ENCODE measurements around the gene EVC2. TPM values are rescaled to one million over a fixed set of nuclear protein-coding genes. Genes with fewer than 3 reads are reported as not detected.

The EVC2 gene
- total RNA-seq, 1 donor from 2014 or later, result 5.5 TPM

DNA sequence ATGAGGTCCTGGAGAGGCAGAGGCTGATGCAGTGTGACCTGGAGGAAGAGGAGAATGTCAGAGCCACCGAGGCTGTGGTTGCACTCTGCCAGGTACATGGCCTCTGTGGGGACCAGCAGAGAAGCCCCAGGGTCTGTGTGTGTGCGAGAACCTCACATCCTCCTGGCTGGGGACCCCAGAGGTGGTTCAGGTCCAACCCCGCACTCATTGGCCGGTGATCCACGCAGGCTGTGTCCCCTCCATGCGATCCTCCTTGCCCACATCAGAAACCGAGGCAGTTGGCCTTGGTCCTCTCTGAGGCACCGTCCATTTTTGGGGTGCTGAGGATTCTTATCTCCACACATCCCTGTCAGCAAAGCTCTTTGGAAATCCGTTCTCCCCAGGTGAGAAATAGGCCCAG lies 47.9 kb upstream of the EVC2 start:
- H3K27ac Mint-ChIP-seq (ENCODE audit: unreplicated experiment), result peak overlapping the region; percentile 22
- H3K9me3 Mint-ChIP-seq (ENCODE audit: low read depth), result no peaks in the 10 kb centered on the region
- TF ChIP-seq, protein P1, sequence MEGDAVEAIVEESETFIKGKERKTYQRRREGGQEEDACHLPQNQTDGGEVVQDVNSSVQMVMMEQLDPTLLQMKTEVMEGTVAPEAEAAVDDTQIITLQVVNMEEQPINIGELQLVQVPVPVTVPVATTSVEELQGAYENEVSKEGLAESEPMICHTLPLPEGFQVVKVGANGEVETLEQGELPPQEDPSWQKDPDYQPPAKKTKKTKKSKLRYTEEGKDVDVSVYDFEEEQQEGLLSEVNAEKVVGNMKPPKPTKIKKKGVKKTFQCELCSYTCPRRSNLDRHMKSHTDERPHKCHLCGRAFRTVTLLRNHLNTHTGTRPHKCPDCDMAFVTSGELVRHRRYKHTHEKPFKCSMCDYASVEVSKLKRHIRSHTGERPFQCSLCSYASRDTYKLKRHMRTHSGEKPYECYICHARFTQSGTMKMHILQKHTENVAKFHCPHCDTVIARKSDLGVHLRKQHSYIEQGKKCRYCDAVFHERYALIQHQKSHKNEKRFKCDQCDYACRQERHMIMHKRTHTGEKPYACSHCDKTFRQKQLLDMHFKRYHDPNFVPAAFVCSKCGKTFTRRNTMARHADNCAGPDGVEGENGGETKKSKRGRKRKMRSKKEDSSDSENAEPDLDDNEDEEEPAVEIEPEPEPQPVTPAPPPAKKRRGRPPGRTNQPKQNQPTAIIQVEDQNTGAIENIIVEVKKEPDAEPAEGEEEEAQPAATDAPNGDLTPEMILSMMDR (IDR thresholded peaks at IDR 0.05), result no peak
- peaks cover 47% of the 10 kb centered on the region for H3K4me1 Mint-ChIP-seq (ENCODE audit: low read depth)
- no peaks in the 10 kb centered on the region for H3K27me3 Mint-ChIP-seq (ENCODE audit: low read depth)
- H3K36me3 Mint-ChIP-seq (ENCODE audit: low read depth), result peaks cover 38% of the 10 kb centered on the region
- DNase-seq (ENCODE audit: low spot score), result no peak
- no peak overlapping the region for H3K4me3 Mint-ChIP-seq (ENCODE audit: unreplicated experiment)

- TF ChIP-seq, protein P1 (IDR thresholded peaks at IDR 0.05), result no peak
- Mint-ChIP-seq H3K27ac (ENCODE audit: unreplicated experiment) (peak overlapping the region; percentile 12), H3K9me3 (ENCODE audit: low read depth) (no peaks in the 10 kb centered on the region), H3K36me3 (ENCODE audit: low read depth) (peaks cover 38% of the 10 kb centered on the region), H3K4me3 (ENCODE audit: unreplicated experiment) (no peak overlapping the region), H3K27me3 (ENCODE audit: low read depth) (no peaks in the 10 kb centered on the region), H3K4me1 (ENCODE audit: low read depth) (peaks cover 53% of the 10 kb centered on the region)
- DNase-seq (ENCODE audit: low spot score), result no peak
Measured at GRCh38 chr4:5755679-5756078, 47.3 kb upstream of the EVC2 start.

DNA sequence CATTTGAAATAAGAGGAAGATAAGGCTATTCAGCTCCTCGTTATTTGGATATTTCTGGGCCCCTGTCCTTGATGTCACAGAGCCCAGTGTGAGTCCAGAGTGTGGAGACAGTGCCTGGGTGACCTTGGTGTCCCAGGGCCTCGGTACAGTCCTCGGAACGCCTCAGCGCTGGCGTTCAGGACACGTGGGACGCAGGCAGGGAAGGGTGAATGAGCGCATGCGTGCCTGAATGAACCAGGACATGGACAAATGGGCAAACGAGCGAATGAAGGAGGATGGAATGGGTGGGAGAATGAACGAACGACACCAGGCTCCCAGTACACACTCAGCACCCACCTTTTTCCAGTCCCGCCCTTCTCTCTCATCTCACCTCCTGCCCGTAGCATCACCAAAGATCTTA lies 46.8 kb upstream of the EVC2 start:
- H3K27me3 Mint-ChIP-seq (ENCODE audit: low read depth), result no peaks in the 10 kb centered on the region
- H3K27ac Mint-ChIP-seq (ENCODE audit: unreplicated experiment), result no peak overlapping the region
- TF ChIP-seq, protein P1 (IDR thresholded peaks at IDR 0.05), result no peak
- H3K4me1 Mint-ChIP-seq (ENCODE audit: low read depth), result peaks cover 56% of the 10 kb centered on the region
- H3K36me3 Mint-ChIP-seq (ENCODE audit: low read depth), result peaks cover 37% of the 10 kb centered on the region
- no peak overlapping the region for H3K4me3 Mint-ChIP-seq (ENCODE audit: unreplicated experiment)
- no peak for DNase-seq (ENCODE audit: low spot score)
- no peaks in the 10 kb centered on the region for H3K9me3 Mint-ChIP-seq (ENCODE audit: low read depth)

GRCh38 chr4:5754529-5754881 lies 46.1 kb upstream of the EVC2 start:
- Mint-ChIP-seq H3K4me1 (ENCODE audit: low read depth) (peaks cover 56% of the 10 kb centered on the region), H3K9me3 (ENCODE audit: low read depth) (no peaks in the 10 kb centered on the region), H3K27ac (ENCODE audit: unreplicated experiment) (no peak overlapping the region), H3K27me3 (ENCODE audit: low read depth) (no peaks in the 10 kb centered on the region), H3K36me3 (ENCODE audit: low read depth) (peaks cover 41% of the 10 kb centered on the region), H3K4me3 (ENCODE audit: unreplicated experiment) (no peak overlapping the region)
- TF ChIP-seq, protein P1 (IDR thresholded peaks at IDR 0.05), result no peak
- DNase-seq (ENCODE audit: low spot score), result no peak

DNA sequence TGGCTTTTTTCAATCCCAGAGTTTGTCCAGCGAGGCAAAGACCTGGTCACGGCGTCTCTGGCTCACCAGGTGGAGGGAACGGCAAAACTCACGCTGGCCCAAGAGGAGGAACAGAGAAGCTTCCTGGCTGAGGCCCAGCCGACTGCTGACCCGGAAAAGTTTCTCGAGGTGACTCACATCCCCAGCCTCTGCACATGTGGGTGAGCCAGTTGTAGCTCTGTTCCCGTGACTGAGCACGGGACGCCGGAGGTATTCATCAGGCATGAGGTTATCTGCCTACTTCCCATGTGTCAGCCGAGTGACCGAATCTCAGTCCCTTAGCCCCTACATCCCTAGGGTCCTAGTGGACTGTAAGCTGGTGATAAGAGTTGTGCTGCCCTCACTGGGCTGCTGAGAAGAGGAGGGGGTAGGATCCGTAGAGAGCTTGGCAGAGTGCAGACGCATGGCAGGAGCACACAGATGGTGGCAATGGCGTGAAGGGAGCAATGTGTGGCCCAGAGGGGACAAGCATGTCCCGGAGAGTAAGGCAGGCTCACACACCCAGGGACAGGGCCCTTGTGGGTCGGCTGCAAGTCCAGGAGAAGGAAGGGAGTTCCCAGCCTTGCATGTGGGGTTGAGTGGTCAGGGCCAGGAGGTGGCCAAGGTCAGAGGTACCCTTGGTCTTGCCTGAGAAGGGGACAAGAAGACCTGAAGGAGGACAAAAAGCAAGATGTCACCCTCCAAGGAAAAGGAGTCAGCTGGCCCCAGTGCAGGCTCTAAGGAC lies 45.6 kb upstream of the EVC2 start:
- Mint-ChIP-seq H3K4me1 (ENCODE audit: low read depth) (peaks cover 56% of the 10 kb centered on the region), H3K4me3 (ENCODE audit: unreplicated experiment) (no peak overlapping the region), H3K27ac (ENCODE audit: unreplicated experiment) (peak overlapping the region; percentile 78), H3K9me3 (ENCODE audit: low read depth) (no peaks in the 10 kb centered on the region), H3K27me3 (ENCODE audit: low read depth) (no peaks in the 10 kb centered on the region), H3K36me3 (ENCODE audit: low read depth) (peaks cover 42% of the 10 kb centered on the region)
- TF ChIP-seq, protein P1 (IDR thresholded peaks at IDR 0.05), result no peak
- no peak for DNase-seq (ENCODE audit: low spot score)

All from chondrocyte (in vitro differentiated cells).